HepG2 (cell line): ENCODE measurements around the gene CLK4. TPM values are rescaled to one million over a fixed set of nuclear protein-coding genes. Genes with fewer than 3 reads are reported as not detected.

Experiments
- GATAD2A ChIP-seq: IDR thresholded peaks from 2 replicates; pipeline ENCODE4 v1.6.1; 2016
- KLF15 ChIP-seq: sonication (generic); formaldehyde crosslinking; IDR thresholded peaks from 2 replicates; pipeline ENCODE4 v1.8.1; 2023; ENCODE audit warnings: borderline replicate concordance, mild to moderate bottlenecking, inconsistent platforms, missing genetic modification reagents, mixed read lengths
- MAZ ChIP-seq, 2 experiments: sonication (generic) in 1 of 2; formaldehyde crosslinking in 1 of 2; IDR thresholded peaks; 2 replicates each; pipeline versions ENCODE4 v1.5.0 to v1.6.1; 2012 to 2020; ENCODE audit warnings: low read depth in 2 of 2, mild to moderate bottlenecking in 2 of 2, borderline replicate concordance in 1 of 2, improper control_type of control experiment in 1 of 2, low read length in 1 of 2, missing genetic modification reagents in 1 of 2, moderate library complexity in 1 of 2
- MTF1 ChIP-seq: sonication (generic); formaldehyde crosslinking; IDR thresholded peaks from 2 replicates; pipeline ENCODE4 v1.5.0; 2020; ENCODE audit warnings: missing genetic modification reagents
- SETDB1 ChIP-seq: sonication (generic); formaldehyde crosslinking; IDR thresholded peaks from 2 replicates; pipeline ENCODE4 v1.5.1; 2020; ENCODE audit warnings: missing genetic modification reagents, mild to moderate bottlenecking, borderline replicate concordance
- SMARCC2 ChIP-seq: fragments of 450-650 bp; IDR thresholded peaks from 2 replicates; pipeline ENCODE4 v1.6.1; 2017; ENCODE audit warnings: antibody characterized with exemption, mild to moderate bottlenecking
- TCF7L2 ChIP-seq: IDR thresholded peaks from 2 replicates; pipeline ENCODE4 v1.6.1; 2011; ENCODE audit warnings: mild to moderate bottlenecking, low read depth, low read length, moderate library complexity
- USF2 ChIP-seq, 2 experiments: sonication (generic) in 1 of 2; formaldehyde crosslinking in 1 of 2; IDR thresholded peaks; 2 replicates each; pipeline versions ENCODE4 v1.5.1 to v1.6.1; 2011 to 2020; ENCODE audit warnings: borderline replicate concordance in 1 of 2, low read depth in 1 of 2, low read length in 1 of 2, mild to moderate bottlenecking in 1 of 2, missing genetic modification reagents in 1 of 2, moderate library complexity in 1 of 2
- ZNF382 ChIP-seq: sonication (generic); formaldehyde crosslinking; IDR thresholded peaks from 2 replicates; pipeline ENCODE4 v1.5.0; 2020; ENCODE audit warnings: missing genetic modification reagents, mild to moderate bottlenecking, borderline replicate concordance
- polyA plus RNA-seq, 8 experiments: library from polyadenylated mRNA; depleted of rRNA in 3 of 8; stranded (reverse) in 7 of 8; unstranded in 1 of 8; fragments of >200 nt; fragmentation: Illumina TruSeq in 4 of 8; extraction: Trizol in 4 of 8; gene quantifications; 2 replicates each; pipeline versions ENCODE4 v1.2.1 to v1.2.3, GENCODE V29; 2011 to 2016; ENCODE audit warnings: low read depth in 4 of 8, missing spikeins in 1 of 8, mixed read lengths in 1 of 8; ENCODE audit not compliant: insufficient read depth in 1 of 8
- total RNA-seq, 5 experiments: library from RNA; depleted of rRNA; stranded (reverse); fragments of >200 nt; fragmentation: Illumina TruSeq; extraction: Trizol; gene quantifications; 2 replicates each; pipeline ENCODE4 v1.2.3, GENCODE V29; 2016; ENCODE audit warnings: low read depth in 1 of 5
- TF ChIP-seq, protein P1 (sequence below): sonication (generic); formaldehyde crosslinking; IDR thresholded peaks from 2 replicates; pipeline ENCODE4 v1.4.0; 2020; ENCODE audit warnings: missing genetic modification reagents

Gene CLK4
- total and polyA plus RNA-seq, 2 of the 13 experiments (the other 11 are each of a cell fraction or from before 2014, with no cell fraction given), result 17.7 to 18.4 TPM

GRCh38 chr5:178644826-178645545 is 18.1 kb upstream of the CLK4 start (continued):
- no peak for TF ChIP-seq TCF7L2
- no peak for TF ChIP-seq MTF1 (CRISPR knock-in tag)
- TF ChIP-seq, protein P1, sequence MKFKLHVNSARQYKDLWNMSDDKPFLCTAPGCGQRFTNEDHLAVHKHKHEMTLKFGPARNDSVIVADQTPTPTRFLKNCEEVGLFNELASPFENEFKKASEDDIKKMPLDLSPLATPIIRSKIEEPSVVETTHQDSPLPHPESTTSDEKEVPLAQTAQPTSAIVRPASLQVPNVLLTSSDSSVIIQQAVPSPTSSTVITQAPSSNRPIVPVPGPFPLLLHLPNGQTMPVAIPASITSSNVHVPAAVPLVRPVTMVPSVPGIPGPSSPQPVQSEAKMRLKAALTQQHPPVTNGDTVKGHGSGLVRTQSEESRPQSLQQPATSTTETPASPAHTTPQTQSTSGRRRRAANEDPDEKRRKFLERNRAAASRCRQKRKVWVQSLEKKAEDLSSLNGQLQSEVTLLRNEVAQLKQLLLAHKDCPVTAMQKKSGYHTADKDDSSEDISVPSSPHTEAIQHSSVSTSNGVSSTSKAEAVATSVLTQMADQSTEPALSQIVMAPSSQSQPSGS (CRISPR knock-in tag), result no peak
- TF ChIP-seq KLF15 (CRISPR knock-in tag), result no peak
- TF ChIP-seq ZNF382 (CRISPR knock-in tag), result no peak
- TF ChIP-seq SETDB1 (CRISPR knock-in tag), result no peak
- no peak for TF ChIP-seq GATAD2A (CRISPR knock-in tag)
- no peak for TF ChIP-seq MAZ (IDR thresholded peaks at IDR 0.05; ENCODE audit: borderline replicate concordance, low read depth, low read length)
- TF ChIP-seq MAZ (CRISPR knock-in tag; IDR thresholded peaks at IDR 0.05; ENCODE audit: low read depth), result no peak
- no peak for TF ChIP-seq USF2 (IDR thresholded peaks at IDR 0.05; ENCODE audit: low read depth, low read length)
- TF ChIP-seq USF2 (CRISPR knock-in tag; IDR thresholded peaks at IDR 0.05; ENCODE audit: borderline replicate concordance), result no peak
- TF ChIP-seq SMARCC2, result no peak
